AG04450 (cell line): ENCODE results near the gene HMCES. TPM values are rescaled to one million over a fixed set of nuclear protein-coding genes. Genes with fewer than 3 reads are reported as not detected.

Source experiments
- CTCF ChIA-PET: fragments of 300-600, 350-600 bp; formaldehyde crosslinking; extraction: SDS; loops from one replicate; lab custom pipeline; 2022; ENCODE audit warnings: antibody characterized with exemption, inconsistent platforms; lab: Charles Lee
- POLR2A ChIA-PET: fragments of 350-600 bp; formaldehyde crosslinking; extraction: SDS; loops from one replicate; lab custom pipeline; 2021; ENCODE audit warnings: antibody characterized with exemption, inconsistent platforms; lab: Yijun Ruan, JAX
- DNase-seq: peaks from one replicate; pipeline ENCODE4 v3.0.0-alpha.2; 2011; ENCODE audit warnings: low read depth, low spot score
- H3K27ac ChIP-seq: one replicate; pipeline ENCODE4 v1.5.1; 2012; ENCODE audit warnings: low read depth, low read length, control low read depth
- H3K27me3 ChIP-seq: one replicate; pipeline ENCODE4 v1.6.0; 2012; ENCODE audit warnings: low read length; ENCODE audit not compliant: control insufficient read depth, insufficient read depth
- H3K4me3 ChIP-seq: 2 replicates; pipeline ENCODE4 v1.5.1; 2011; ENCODE audit warnings: mild to moderate bottlenecking, low read depth, low read length, control low read depth
- H3K9me3 ChIP-seq: 2 replicates; pipeline ENCODE4 v1.5.1; 2012; ENCODE audit warnings: low read length; ENCODE audit not compliant: control insufficient read depth, insufficient read depth
- CTCF ChIP-seq: IDR thresholded peaks from 2 replicates; pipeline ENCODE4 v1.5.1; 2011; ENCODE audit warnings: low read depth, low read length, control low read depth, inconsistent platforms
- polyA plus RNA-seq: library from polyadenylated mRNA; depleted of rRNA; stranded (reverse); fragments of >200 nt; gene quantifications from 2 replicates; pipeline ENCODE4 v1.2.3, GENCODE V29; 2011

HMCES gene
- polyA plus RNA-seq, 1 experiment, result 19.9 TPM

- Histone ChIP-seq H3K27ac (no peak overlapping the region), H3K27me3 (no peaks in the 10 kb centered on the region), H3K9me3 (no peaks in the 10 kb centered on the region), H3K4me3 (no peak overlapping the region)
- ChIA-PET CTCF (interaction anchor here (5.9 kb wide), 1 partner anchor 12 kb away, joined by 31 read pairs; no protein-coding TSS in a partner anchor), POLR2A (no interaction called here)
- no peak for TF ChIP-seq CTCF
- no peak for DNase-seq
Measured at GRCh38 chr3:129233538-129233937, 45.1 kb upstream of the HMCES start.

GRCh38 chr3:129234441-129234840 is 44.2 kb upstream of the HMCES start:
- POLR2A ChIA-PET, result no interaction called here
- no peak for TF ChIP-seq CTCF
- H3K27ac ChIP-seq, result no peak overlapping the region
- no peaks in the 10 kb centered on the region for H3K27me3 ChIP-seq
- H3K9me3 ChIP-seq, result no peaks in the 10 kb centered on the region
- CTCF ChIA-PET, result interaction anchor here (5.9 kb wide), 1 partner anchor 11 kb away, joined by 31 read pairs; no protein-coding TSS in a partner anchor
- no peak for DNase-seq
- no peak overlapping the region for H3K4me3 ChIP-seq

GRCh38 chr3:129235344-129235917 is 43.2 kb upstream of the HMCES start:
- Histone ChIP-seq H3K27me3 (no peaks in the 10 kb centered on the region), H3K4me3 (no peak overlapping the region), H3K27ac (no peak overlapping the region), H3K9me3 (no peaks in the 10 kb centered on the region)
- no peak for DNase-seq
- ChIA-PET POLR2A (interaction anchor here (0.6 kb wide), 1 partner anchor 47 kb away, joined by 4 read pairs; no protein-coding TSS in a partner anchor), CTCF (interaction anchor here (5.9 kb wide), 1 partner anchor 10 kb away, joined by 31 read pairs; no protein-coding TSS in a partner anchor)
- TF ChIP-seq CTCF, result no peak

GRCh38 chr3:129238945-129239705 is 39.5 kb upstream of the HMCES start:
- POLR2A ChIA-PET, result interaction anchor here (2.0 kb wide), 1 partner anchor 10 kb away, joined by 6 read pairs; the partner anchor contains the start of gene COPG1
- TF ChIP-seq CTCF, result no peak
- CTCF ChIA-PET, result interaction anchor here (1.6 kb wide), 1 partner anchor 268 kb away, joined by 5 read pairs; no protein-coding TSS in a partner anchor
- H3K27me3 ChIP-seq, result no peaks in the 10 kb centered on the region
- H3K27ac ChIP-seq, result no peak overlapping the region
- no peak for DNase-seq
- no peak overlapping the region for H3K4me3 ChIP-seq
- H3K9me3 ChIP-seq, result no peaks in the 10 kb centered on the region
